SU-DHL-6 (cell line): Measurements from ENCODE around the gene SLAMF7.

ENCODE experiments used
- H2AFZ ChIP-seq: fragments of 200-600 bp; sonication (generic); 2 replicates; pipeline ENCODE4 v1.6.1; 2014; ENCODE audit warnings: low read depth, mild to moderate bottlenecking, moderate library complexity, mixed read lengths, antibody characterized with exemption, low read length; ENCODE audit not compliant: severe bottlenecking
- H3F3A ChIP-seq: fragments of 200-600 bp; shearing (Covaris generic); 2 replicates; pipeline ENCODE4 v1.6.0; 2016; ENCODE audit warnings: antibody characterized with exemption, mild to moderate bottlenecking; ENCODE audit not compliant: insufficient read depth
- H3K27ac ChIP-seq: fragments of 200-600 bp; sonication (generic); 2 replicates; pipeline ENCODE4 v1.5.1; 2016; ENCODE audit warnings: low read depth, mild to moderate bottlenecking, low read length, moderate library complexity, mixed read lengths
- H3K27me3 ChIP-seq: fragments of 200-600 bp; sonication (generic), shearing (Covaris generic); 2 replicates; pipeline ENCODE4 v1.6.0; 2014; ENCODE audit warnings: mild to moderate bottlenecking, low read length
- H3K36me3 ChIP-seq: fragments of 200-600 bp; sonication (generic); 2 replicates; pipeline ENCODE4 v1.6.1; 2014; ENCODE audit warnings: mild to moderate bottlenecking, low read length, mixed read lengths
- H3K4me2 ChIP-seq: fragments of 300-600, 200-600 bp; shearing (Covaris generic), sonication (generic); 2 replicates; pipeline ENCODE4 v1.6.0; 2014; ENCODE audit warnings: low read length, low read depth, mild to moderate bottlenecking; ENCODE audit not compliant: poor library complexity, severe bottlenecking
- H3K4me3 ChIP-seq: fragments of 200-600 bp; sonication (generic); 2 replicates; pipeline ENCODE4 v1.5.1; 2014; ENCODE audit warnings: antibody characterized with exemption, low read length, mild to moderate bottlenecking, mixed read lengths; ENCODE audit not compliant: insufficient read depth, poor library complexity, severe bottlenecking
- H3K79me2 ChIP-seq: fragments of 200-600 bp; sonication (generic); 2 replicates; pipeline ENCODE4 v1.6.1; 2014; ENCODE audit warnings: mild to moderate bottlenecking, low read length, moderate library complexity; ENCODE audit not compliant: insufficient read depth
- H3K9ac ChIP-seq: fragments of 200-600 bp; sonication (generic); 2 replicates; pipeline ENCODE4 v1.7.0; 2014; ENCODE audit warnings: mild to moderate bottlenecking, low read length
- H3K9me2 ChIP-seq: fragments of 200-600 bp; sonication (generic); replicated peaks from 2 replicates; pipeline ENCODE4 v1.6.1; 2014; ENCODE audit warnings: low read length; ENCODE audit not compliant: insufficient read depth
- H3K9me3 ChIP-seq: fragments of 200-600 bp; sonication (generic); 2 replicates; pipeline ENCODE4 v1.6.1; 2014; ENCODE audit warnings: low read length, mixed read lengths; ENCODE audit not compliant: insufficient read depth
- H4K20me1 ChIP-seq: fragments of 200-600 bp; sonication (generic); 2 replicates; pipeline ENCODE4 v1.6.1; 2014; ENCODE audit warnings: low read depth, mild to moderate bottlenecking, antibody characterized with exemption, low read length, moderate library complexity, mixed read lengths
- CTCF ChIP-seq: fragments of 200-600 bp; sonication (generic); IDR thresholded peaks from one replicate; pipeline ENCODE4 v1.5.1; 2017; ENCODE audit warnings: antibody characterized with exemption, mild to moderate bottlenecking, low read length, moderate library complexity; ENCODE audit not compliant: insufficient read depth, poor library complexity, severe bottlenecking
- EZH2phosphoT487 ChIP-seq: fragments of 200-600 bp; sonication (generic), shearing (Covaris generic); conservative IDR thresholded peaks from 2 replicates; pipeline ENCODE4 v1.6.1; 2018; ENCODE audit warnings: mild to moderate bottlenecking, antibody characterized with exemption, low read length, moderate library complexity, mixed read lengths

Gene SLAMF7

GRCh38 chr1:160776178-160776577, 37.1 kb downstream of the SLAMF7 start:
- Histone ChIP-seq H3K27me3 (no peaks in the 10 kb centered on the region), H3K4me2 (no peak overlapping the region), H3K9ac (no peak overlapping the region), H3K9me2 (no peaks in the 10 kb centered on the region), H3K9me3 (no peaks in the 10 kb centered on the region), H3K79me2 (no peaks in the 10 kb centered on the region), H3K4me3 (no peak overlapping the region), H2AFZ (no peak overlapping the region), H3F3A (no peaks in the 10 kb centered on the region), H3K27ac (no peak overlapping the region), H3K36me3 (no peaks in the 10 kb centered on the region), H4K20me1 (no peaks in the 10 kb centered on the region)
- TF ChIP-seq EZH2phosphoT487: no peak
- TF ChIP-seq CTCF: no peak

- Histone ChIP-seq H3K27ac (no peak overlapping the region), H2AFZ (no peak overlapping the region), H3K4me3 (no peak overlapping the region)
Observed at GRCh38 chr1:160777486-160778089, 38.5 kb downstream of the SLAMF7 start.

GRCh38 chr1:160778976-160779375, 39.9 kb downstream of the SLAMF7 start:
- no peaks in the 10 kb centered on the region for H3K9me2 ChIP-seq
- no peak for TF ChIP-seq EZH2phosphoT487
- TF ChIP-seq CTCF: no peak
- H3K4me2 ChIP-seq: no peak overlapping the region
- no peaks in the 10 kb centered on the region for H3F3A ChIP-seq
- H3K4me3 ChIP-seq: no peak overlapping the region
- H3K9me3 ChIP-seq: no peaks in the 10 kb centered on the region
- no peaks in the 10 kb centered on the region for H3K79me2 ChIP-seq
- H3K9ac ChIP-seq: no peak overlapping the region
- no peaks in the 10 kb centered on the region for H3K27me3 ChIP-seq
- no peaks in the 10 kb centered on the region for H3K36me3 ChIP-seq
- no peaks in the 10 kb centered on the region for H4K20me1 ChIP-seq
- no peak overlapping the region for H2AFZ ChIP-seq
- H3K27ac ChIP-seq: no peak overlapping the region

More at GRCh38 chr1:160777486-160778089, 38.5 kb downstream of the SLAMF7 start:
- Histone ChIP-seq H3K9ac (no peak overlapping the region), H3K9me3 (no peaks in the 10 kb centered on the region), H3K9me2 (no peaks in the 10 kb centered on the region), H4K20me1 (no peaks in the 10 kb centered on the region), H3K79me2 (no peaks in the 10 kb centered on the region), H3K27me3 (no peaks in the 10 kb centered on the region), H3K36me3 (no peaks in the 10 kb centered on the region), H3F3A (no peaks in the 10 kb centered on the region), H3K4me2 (no peak overlapping the region)
- TF ChIP-seq EZH2phosphoT487 (no peak), CTCF (peak; percentile 50)
